HG03457 (cell line): ENCODE results near the gene HERC5.
"Not testable (repeated sequence)": the region's sequence is repeated elsewhere in the genome, so short reads cannot be mapped to it uniquely, and the experiment has no call there.

ENCODE experiments used
- ATAC-seq: cut with Tn5 transposase; IDR thresholded peaks from one replicate; pipeline ENCODE4 v1.9.1; 2021; ENCODE audit warnings: moderate number of reproducible peaks; ENCODE audit not compliant: unreplicated experiment

HERC5 gene

DNA sequence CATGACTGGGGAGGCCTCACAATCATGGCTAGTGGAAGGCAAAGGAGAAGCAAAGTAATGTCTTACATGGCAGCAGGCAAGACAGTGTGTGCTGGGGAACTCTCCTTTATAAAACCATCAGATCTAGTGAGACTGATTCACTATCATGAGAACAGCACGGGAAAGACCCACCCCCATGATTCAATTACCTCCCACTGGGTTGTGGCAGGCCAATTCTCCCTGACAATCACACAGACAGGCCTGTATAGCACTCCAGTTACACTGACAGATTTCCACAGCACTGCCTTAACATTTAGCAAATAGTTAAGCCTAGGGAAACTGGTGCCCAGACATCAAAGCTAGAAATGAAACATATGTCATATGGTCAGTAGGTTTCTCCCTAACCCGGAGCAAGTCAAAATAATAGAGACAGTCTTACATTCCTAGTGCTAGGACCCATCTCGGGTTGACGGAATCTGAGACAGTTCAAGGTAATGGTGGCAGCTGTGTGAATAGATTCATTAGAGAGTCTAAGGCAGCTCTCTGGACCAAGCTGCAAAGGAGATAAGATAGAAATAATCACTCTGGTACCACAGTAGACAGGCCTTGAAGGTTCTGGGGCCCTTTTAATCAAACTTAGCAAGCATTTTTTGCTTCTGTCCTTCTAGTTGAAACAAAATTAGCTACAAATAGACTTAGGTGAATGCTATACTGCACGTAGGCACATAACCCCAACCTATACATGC is 9.4 kb upstream of the HERC5 start:
- no peak for ATAC-seq

GRCh38 chr4:88448211-88448765 is 8.6 kb upstream of the HERC5 start:
- ATAC-seq: not testable (repeated sequence)

DNA sequence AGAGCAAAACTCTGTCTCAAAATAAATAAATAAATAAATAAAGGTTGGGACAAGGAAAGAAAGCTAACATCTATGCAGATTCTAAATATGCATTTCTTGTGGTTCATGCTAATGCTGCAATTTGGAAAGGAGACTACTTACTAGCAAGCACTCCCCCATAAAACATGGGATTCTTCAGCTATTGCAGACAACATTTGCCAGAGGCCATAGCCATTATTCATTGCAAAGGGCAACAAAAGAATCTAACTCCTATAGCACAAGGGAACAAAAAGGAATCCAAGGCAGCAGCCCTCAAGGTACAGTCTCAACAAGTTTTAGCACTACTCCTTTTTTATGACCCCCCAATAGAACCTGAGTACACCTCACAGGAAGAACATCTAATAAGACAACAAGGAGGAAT is 8.0 kb upstream of the HERC5 start:
- no peak for ATAC-seq

GRCh38 chr4:88449290-88449689 is 7.6 kb upstream of the HERC5 start:
- ATAC-seq: no peak

DNA sequence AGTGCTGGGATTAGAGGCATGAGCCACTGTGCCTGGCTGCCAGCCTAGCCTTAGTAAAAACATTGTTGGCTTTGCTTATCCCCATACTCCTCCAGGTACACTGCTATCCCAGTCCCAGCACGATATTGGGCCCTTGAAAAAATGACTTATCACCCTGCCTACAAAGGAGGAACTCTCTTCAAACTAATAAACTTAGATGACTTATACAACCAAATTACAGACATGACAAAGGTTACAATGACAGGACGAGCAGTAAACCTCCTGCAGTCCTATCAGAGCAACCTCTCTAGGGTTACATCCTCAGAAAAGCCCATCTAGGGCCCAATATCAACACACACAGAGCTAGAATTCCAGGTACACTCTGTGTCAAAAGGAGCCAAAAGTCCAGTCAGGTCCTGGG is 5.7 kb upstream of the HERC5 start:
- ATAC-seq: no peak

GRCh38 chr4:88452912-88453311 is 4.0 kb upstream of the HERC5 start:
- ATAC-seq: no peak

- ATAC-seq: peak; percentile 33
Observed at GRCh38 chr4:88457307-88458103, 586 bp downstream of the HERC5 start.

- no peak for ATAC-seq
Observed at GRCh38 chr4:88458104-88458740, 1.3 kb downstream of the HERC5 start.

- ATAC-seq: no peak
Observed at GRCh38 chr4:88465653-88466192, 8.8 kb downstream of the HERC5 start.

- ATAC-seq: no peak
Observed at GRCh38 chr4:88467392-88467791, 10.5 kb downstream of the HERC5 start.

- ATAC-seq: no peak
Observed at GRCh38 chr4:88477229-88477860, 20.4 kb downstream of the HERC5 start.

DNA sequence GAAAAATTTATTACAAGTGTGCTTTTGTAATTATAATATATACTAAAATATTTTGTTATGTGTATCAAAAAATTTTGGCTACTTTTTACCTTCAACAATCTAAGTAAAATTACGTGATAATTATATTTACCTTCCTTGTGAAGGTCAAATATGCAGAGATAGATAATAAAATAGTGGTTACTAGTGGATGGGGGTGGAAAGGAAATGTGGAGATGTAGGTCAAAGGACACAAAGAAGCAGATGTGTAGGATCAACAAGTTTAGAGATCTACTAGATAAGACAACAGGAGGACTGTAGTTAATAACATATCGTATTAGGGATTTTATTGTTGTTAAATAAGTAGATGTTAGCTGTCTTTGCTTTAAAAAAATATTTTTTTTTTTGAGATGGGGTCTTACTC is 21.3 kb downstream of the HERC5 start:
- ATAC-seq: no peak

GRCh38 chr4:88481537-88481936 is 24.6 kb downstream of the HERC5 start:
- no peak for ATAC-seq

DNA sequence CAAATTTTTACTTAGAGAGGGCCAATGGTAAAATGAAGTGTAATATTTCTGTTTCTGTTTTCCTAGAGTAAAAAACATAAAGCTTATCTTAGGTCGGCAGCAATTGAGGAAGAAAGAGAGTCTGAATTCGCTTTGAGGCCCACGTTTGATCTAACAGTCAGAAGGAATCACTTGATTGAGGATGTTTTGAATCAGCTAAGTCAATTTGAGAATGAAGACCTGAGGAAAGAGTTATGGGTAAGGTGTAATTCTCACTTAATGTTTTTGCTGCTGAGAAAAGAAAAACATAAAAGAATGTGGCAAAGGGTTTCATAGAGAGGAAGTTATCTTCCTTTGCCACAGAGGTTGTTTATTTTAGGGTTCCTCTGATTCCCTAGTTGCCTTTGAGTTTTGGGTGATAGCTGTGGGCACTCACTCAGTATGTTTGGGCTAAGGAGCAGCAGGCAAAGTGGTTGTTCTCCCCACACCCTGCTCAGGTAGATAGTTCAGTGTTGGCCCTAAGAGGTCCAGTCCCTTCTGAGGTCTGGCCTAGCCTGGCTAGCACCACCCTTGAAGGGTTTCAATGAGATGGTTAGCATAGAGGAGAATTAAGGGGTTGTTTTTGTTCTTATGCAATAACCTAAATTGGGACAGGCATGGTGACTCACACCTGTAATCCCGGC is 32.3 kb downstream of the HERC5 start:
- ATAC-seq: no peak

- ATAC-seq: no peak
Observed at GRCh38 chr4:88497859-88498409, 41.0 kb downstream of the HERC5 start.

- no peak for ATAC-seq
Observed at GRCh38 chr4:88503344-88503743, 46.4 kb downstream of the HERC5 start.

GRCh38 chr4:88511236-88511635 is 54.3 kb downstream of the HERC5 start:
- no peak for ATAC-seq

GRCh38 chr4:88514557-88515511 is 57.9 kb downstream of the HERC5 start:
- ATAC-seq: no peak

- no peak for ATAC-seq
Observed at GRCh38 chr4:88516746-88517145, 59.8 kb downstream of the HERC5 start.
